PC-3 (cell line): Measurements from ENCODE around the gene WNK2. TPM values are rescaled to one million over a fixed set of nuclear protein-coding genes. Genes with fewer than 3 reads are reported as not detected.

ENCODE experiments used
- ATAC-seq: fragments of 200-7000 bp; cut with Tn5 transposase; 2 replicates; pipeline ENCODE4 v1.9.1; 2020; ENCODE audit warnings: mild to moderate bottlenecking, moderate library complexity
- BruUV-seq: library from RNA; stranded (reverse); fragments of 400-500 nt; replicated peaks from 2 replicates; lab custom pipeline; 2021; lab: Mats Ljungman, UMichigan
- CTCF ChIA-PET: fragments of 300-600 bp; sonication (Branson Sonifier 250); formaldehyde crosslinking; loops from one replicate; lab custom pipeline; 2022; ENCODE audit warnings: antibody characterized with exemption; lab: Charles Lee
- POLR2A ChIA-PET: fragments of 300-600 bp; sonication (Branson Sonifier 250); formaldehyde crosslinking; loops from one replicate; lab custom pipeline; 2022; ENCODE audit warnings: antibody characterized with exemption; ENCODE audit not compliant: unreplicated experiment; lab: Charles Lee
- DNase-seq: peaks from one replicate; pipeline ENCODE4 v3.0.0-alpha.2; 2015
- H2AFZ ChIP-seq: fragments of 300-600 bp; sonication (generic); 2 replicates; pipeline ENCODE4 v1.6.0; 2016; ENCODE audit warnings: antibody characterized with exemption, low read length
- H3F3A ChIP-seq: fragments of 300-600 bp; sonication (generic); one replicate; pipeline ENCODE4 v1.6.0; 2017; ENCODE audit warnings: antibody characterized with exemption, low read length, control low read depth, mild to moderate bottlenecking; ENCODE audit not compliant: unreplicated experiment
- H3K27ac ChIP-seq: fragments of 300-600 bp; sonication (generic); 2 replicates; pipeline ENCODE4 v1.5.1; 2016; ENCODE audit warnings: mild to moderate bottlenecking, low read length
- H3K27me3 ChIP-seq: fragments of 300-600 bp; sonication (generic); 2 replicates; pipeline ENCODE4 v1.6.1; 2016; ENCODE audit warnings: low read length, mixed read lengths
- H3K36me3 ChIP-seq: fragments of 300-600 bp; sonication (generic); 2 replicates; pipeline ENCODE4 v1.6.1; 2016; ENCODE audit warnings: low read depth, mixed run types, low read length, mixed read lengths
- H3K4me1 ChIP-seq: fragments of 300-600 bp; sonication (generic); 2 replicates; pipeline ENCODE4 v1.5.1; 2016; ENCODE audit warnings: low read length; ENCODE audit not compliant: insufficient read depth
- H3K4me2 ChIP-seq: fragments of 300-600 bp; sonication (generic); 2 replicates; pipeline ENCODE4 v1.6.0; 2016; ENCODE audit warnings: low read length
- H3K4me3 ChIP-seq: fragments of 300-600 bp; sonication (generic); 2 replicates; pipeline ENCODE4 v1.5.1; 2016; ENCODE audit warnings: mild to moderate bottlenecking, low read length, mixed read lengths
- H3K79me2 ChIP-seq: fragments of 300-600 bp; sonication (generic); 2 replicates; pipeline ENCODE4 v1.6.1; 2017; ENCODE audit warnings: low read length, mixed read lengths
- H3K9ac ChIP-seq: fragments of 300-600 bp; sonication (generic); 2 replicates; pipeline ENCODE4 v1.6.0; 2016; ENCODE audit warnings: mild to moderate bottlenecking, low read length
- H3K9me2 ChIP-seq: fragments of 300-600 bp; sonication (generic); replicated peaks from 2 replicates; pipeline ENCODE4 v1.6.1; 2016; ENCODE audit warnings: mixed run types, low read length, mixed read lengths
- H3K9me3 ChIP-seq: fragments of 300-600 bp; sonication (generic); 2 replicates; pipeline ENCODE4 v1.6.1; 2016; ENCODE audit warnings: low read length, mixed read lengths
- H4K20me1 ChIP-seq: fragments of 300-600 bp; sonication (generic); 2 replicates; pipeline ENCODE4 v1.6.1; 2016; ENCODE audit warnings: low read length, mixed read lengths
- EZH2 ChIP-seq: fragments of 300-600 bp; sonication (generic); IDR thresholded peaks from one replicate; pipeline ENCODE4 v1.6.1; 2017; ENCODE audit warnings: antibody characterized with exemption, mild to moderate bottlenecking, low read length; ENCODE audit not compliant: unreplicated experiment
- EZH2phosphoT487 ChIP-seq: fragments of 300-600 bp; sonication (generic); IDR thresholded peaks from 2 replicates; pipeline ENCODE4 v1.6.1; 2018; ENCODE audit warnings: mild to moderate bottlenecking, antibody characterized with exemption, low read length, borderline replicate concordance
- intact Hi-C: fragments of 100-400 bp; cut with micrococcal nuclease; formaldehyde crosslinking; loops from 2 replicates; pipeline ENCODE4 v1.9.0; 2023
- total RNA-seq: library from RNA; depleted of rRNA; stranded (reverse); fragments of >200 nt; gene quantifications from 2 replicates; pipeline ENCODE4 v1.2.3, GENCODE V29; 2014
- TF ChIP-seq, protein P1 (sequence below): fragments of 300-600 bp; sonication (generic); conservative IDR thresholded peaks from 2 replicates; pipeline ENCODE4 v1.5.1; 2017; ENCODE audit warnings: antibody characterized with exemption, low read depth, mild to moderate bottlenecking, low read length

WNK2 gene
- total RNA-seq, 1 experiment from 2014 or later: 11.7 TPM

DNA sequence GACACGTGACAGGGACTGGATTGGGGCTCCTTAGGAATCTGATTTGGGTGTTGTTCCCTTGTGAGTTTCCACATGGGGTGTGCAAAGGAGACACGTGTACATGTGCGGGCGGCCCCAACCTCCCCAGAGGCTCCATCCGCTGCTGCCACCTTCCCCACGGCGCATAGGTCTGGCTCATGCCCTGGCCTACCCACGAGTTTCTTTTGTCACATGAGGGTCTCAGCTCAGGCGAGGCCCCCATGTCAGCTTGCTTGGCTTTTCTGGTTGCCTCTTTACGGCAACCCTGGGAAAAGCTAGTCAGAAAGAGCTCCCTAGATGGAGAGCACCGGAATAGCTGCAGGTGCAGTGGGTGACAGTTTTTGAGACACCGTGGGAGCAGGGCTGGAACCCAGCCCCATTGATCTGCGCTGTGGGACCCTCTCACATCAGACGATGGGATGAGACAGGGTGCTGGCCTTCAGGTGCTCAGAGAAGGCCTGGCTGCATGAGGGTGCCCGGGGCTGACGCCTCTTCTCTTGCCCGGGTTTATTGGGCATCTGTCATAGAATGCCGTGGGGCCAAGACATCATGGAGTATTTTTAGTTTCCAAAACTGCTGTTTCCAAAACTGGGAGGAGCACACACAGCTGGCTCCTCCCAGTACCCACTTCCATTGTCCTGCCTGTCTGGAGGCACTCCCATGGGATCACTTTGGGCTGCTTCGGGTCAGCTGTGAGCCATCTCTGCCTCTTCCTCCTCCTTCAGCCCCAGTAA lies 107.8 kb downstream of the WNK2 start:
- H3F3A ChIP-seq: no peaks in the 10 kb centered on the region
- no peaks in the 10 kb centered on the region for H3K27me3 ChIP-seq
- H3K79me2 ChIP-seq: no peaks in the 10 kb centered on the region
- no peaks in the 10 kb centered on the region for H3K9me3 ChIP-seq
- ChIA-PET POLR2A (no interaction called here), CTCF (no interaction called here)
- no TSS peak for BruUV-seq
- no peak for ATAC-seq
- H3K4me2 ChIP-seq: no peak overlapping the region
- no peaks in the 10 kb centered on the region for H3K9me2 ChIP-seq
- no peak overlapping the region for H3K9ac ChIP-seq
- no peak overlapping the region for H2AFZ ChIP-seq
- intact Hi-C loops: no loop called here
- no peak overlapping the region for H3K4me3 ChIP-seq
- no peak overlapping the region for H3K27ac ChIP-seq
- H3K4me1 ChIP-seq: no peaks in the 10 kb centered on the region
- no peaks in the 10 kb centered on the region for H4K20me1 ChIP-seq
- TF ChIP-seq, protein P1, sequence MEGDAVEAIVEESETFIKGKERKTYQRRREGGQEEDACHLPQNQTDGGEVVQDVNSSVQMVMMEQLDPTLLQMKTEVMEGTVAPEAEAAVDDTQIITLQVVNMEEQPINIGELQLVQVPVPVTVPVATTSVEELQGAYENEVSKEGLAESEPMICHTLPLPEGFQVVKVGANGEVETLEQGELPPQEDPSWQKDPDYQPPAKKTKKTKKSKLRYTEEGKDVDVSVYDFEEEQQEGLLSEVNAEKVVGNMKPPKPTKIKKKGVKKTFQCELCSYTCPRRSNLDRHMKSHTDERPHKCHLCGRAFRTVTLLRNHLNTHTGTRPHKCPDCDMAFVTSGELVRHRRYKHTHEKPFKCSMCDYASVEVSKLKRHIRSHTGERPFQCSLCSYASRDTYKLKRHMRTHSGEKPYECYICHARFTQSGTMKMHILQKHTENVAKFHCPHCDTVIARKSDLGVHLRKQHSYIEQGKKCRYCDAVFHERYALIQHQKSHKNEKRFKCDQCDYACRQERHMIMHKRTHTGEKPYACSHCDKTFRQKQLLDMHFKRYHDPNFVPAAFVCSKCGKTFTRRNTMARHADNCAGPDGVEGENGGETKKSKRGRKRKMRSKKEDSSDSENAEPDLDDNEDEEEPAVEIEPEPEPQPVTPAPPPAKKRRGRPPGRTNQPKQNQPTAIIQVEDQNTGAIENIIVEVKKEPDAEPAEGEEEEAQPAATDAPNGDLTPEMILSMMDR: no peak
- TF ChIP-seq EZH2phosphoT487 (no peak), EZH2 (no peak)
- no peak for DNase-seq
- no peaks in the 10 kb centered on the region for H3K36me3 ChIP-seq

DNA sequence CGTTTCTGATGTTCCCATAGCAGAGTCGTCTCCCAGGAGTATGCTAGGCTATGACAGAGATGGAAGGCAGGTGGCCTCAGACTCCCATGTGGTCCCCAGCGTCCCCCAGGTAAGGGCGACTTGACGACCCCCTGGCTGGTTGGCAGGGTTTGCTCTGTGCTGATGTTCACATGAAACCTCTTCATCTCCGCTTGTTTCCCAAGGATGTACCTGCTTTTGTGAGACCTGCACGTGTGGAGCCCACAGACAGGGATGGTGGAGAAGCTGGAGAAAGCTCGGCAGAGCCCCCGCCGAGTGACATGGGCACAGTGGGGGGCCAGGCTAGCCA lies 108.3 kb downstream of the WNK2 start:
- H3K9ac ChIP-seq: no peak overlapping the region
- no peak for TF ChIP-seq EZH2
- no peak for TF ChIP-seq EZH2phosphoT487
- TF ChIP-seq, protein P1: no peak
- no peak for ATAC-seq
- H3K79me2 ChIP-seq: no peaks in the 10 kb centered on the region
- H4K20me1 ChIP-seq: no peaks in the 10 kb centered on the region
- no TSS peak for BruUV-seq
- H2AFZ ChIP-seq: no peak overlapping the region
- DNase-seq: no peak
- ChIA-PET POLR2A (no interaction called here), CTCF (no interaction called here)
- no peaks in the 10 kb centered on the region for H3K4me1 ChIP-seq
- no peak overlapping the region for H3K4me2 ChIP-seq
- intact Hi-C loops: no loop called here
- H3K4me3 ChIP-seq: no peak overlapping the region
- H3K9me2 ChIP-seq: no peaks in the 10 kb centered on the region
- H3K36me3 ChIP-seq: no peaks in the 10 kb centered on the region
- no peaks in the 10 kb centered on the region for H3F3A ChIP-seq
- no peaks in the 10 kb centered on the region for H3K27me3 ChIP-seq
- no peak overlapping the region for H3K27ac ChIP-seq
- H3K9me3 ChIP-seq: no peaks in the 10 kb centered on the region

DNA sequence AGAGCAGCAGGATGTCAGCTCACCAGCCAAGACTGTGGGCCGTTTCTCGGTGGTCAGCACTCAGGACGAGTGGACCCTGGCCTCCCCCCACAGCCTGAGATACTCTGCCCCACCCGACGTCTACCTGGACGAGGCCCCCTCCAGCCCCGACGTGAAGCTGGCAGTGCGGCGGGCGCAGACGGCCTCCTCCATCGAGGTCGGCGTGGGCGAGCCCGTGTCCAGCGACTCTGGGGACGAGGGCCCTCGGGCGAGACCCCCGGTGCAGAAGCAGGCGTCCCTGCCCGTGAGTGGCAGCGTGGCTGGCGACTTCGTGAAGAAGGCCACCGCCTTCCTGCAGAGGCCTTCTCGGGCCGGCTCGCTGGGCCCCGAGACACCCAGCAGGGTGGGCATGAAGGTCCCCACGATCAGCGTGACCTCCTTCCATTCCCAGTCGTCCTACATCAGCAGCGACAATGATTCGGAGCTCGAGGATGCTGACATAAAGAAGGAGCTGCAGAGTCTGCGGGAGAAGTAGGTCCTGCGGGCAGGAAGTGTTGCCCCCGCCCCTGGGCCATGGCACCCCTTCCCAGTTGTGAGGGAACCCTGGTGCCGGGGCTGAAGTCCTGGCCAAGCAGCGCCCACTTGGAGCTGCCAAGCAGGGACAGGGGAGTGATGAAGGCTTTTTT lies 108.9 kb downstream of the WNK2 start:
- no peak overlapping the region for H3K27ac ChIP-seq
- no peaks in the 10 kb centered on the region for H3F3A ChIP-seq
- H3K9me3 ChIP-seq: no peaks in the 10 kb centered on the region
- H3K36me3 ChIP-seq: no peaks in the 10 kb centered on the region
- ATAC-seq (no peak), DNase-seq (no peak)
- BruUV-seq: no TSS peak
- TF ChIP-seq, protein P1: no peak
- TF ChIP-seq EZH2 (no peak), EZH2phosphoT487 (no peak)
- no peak overlapping the region for H2AFZ ChIP-seq
- H3K4me3 ChIP-seq: no peak overlapping the region
- H3K79me2 ChIP-seq: no peaks in the 10 kb centered on the region
- H3K9ac ChIP-seq: no peak overlapping the region
- intact Hi-C loops: no loop called here
- H3K9me2 ChIP-seq: no peaks in the 10 kb centered on the region
- no peaks in the 10 kb centered on the region for H4K20me1 ChIP-seq
- ChIA-PET CTCF (no interaction called here), POLR2A (no interaction called here)
- no peak overlapping the region for H3K4me2 ChIP-seq
- H3K27me3 ChIP-seq: no peaks in the 10 kb centered on the region
- H3K4me1 ChIP-seq: no peaks in the 10 kb centered on the region
